ENCODE results near the gene MCC. TPM values are rescaled to one million over a fixed set of nuclear protein-coding genes. Genes with fewer than 3 reads are reported as not detected.
A peak's percentile ranks its signal among the peaks of the same experiment; 100 is the strongest.

The MCC gene
- total RNA-seq, 2 donors from 2014 or later = 164 to 187 TPM

DNA sequence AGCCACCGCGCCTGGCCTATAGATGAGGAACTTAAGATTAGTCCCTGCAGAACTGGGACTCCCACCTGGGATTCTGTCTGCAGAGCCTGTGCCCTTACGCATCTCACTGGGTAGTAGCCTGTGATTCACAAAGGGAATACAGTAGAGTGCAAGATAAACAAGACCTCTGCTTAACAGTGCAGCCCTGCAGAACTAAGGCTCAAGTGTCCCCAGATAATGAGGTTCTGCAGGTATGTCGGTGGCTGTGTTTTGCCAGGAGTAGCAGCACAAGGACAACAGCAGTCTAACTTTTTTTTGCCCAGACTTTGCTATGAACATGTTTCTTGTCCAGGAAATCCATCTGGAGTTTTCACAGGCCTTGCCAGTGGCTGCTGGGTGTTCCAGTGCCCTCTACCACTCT is 451.9 kb downstream of the MCC start:
- Histone ChIP-seq H3K27me3 (ENCODE audit: control insufficient read depth, insufficient read depth, low read length, poor library complexity, severe bottlenecking) (no peaks in the 10 kb centered on the region), H3K9ac (ENCODE audit: extremely low read depth, low read length, poor library complexity, severe bottlenecking) (no peak overlapping the region), H3K4me1 (ENCODE audit: control insufficient read depth, insufficient read depth, low read length) (peaks cover 2% of the 10 kb centered on the region), H3K9me3 (ENCODE audit: control insufficient read depth, low read length) (no peaks in the 10 kb centered on the region), H3K36me3 (ENCODE audit: control insufficient read depth, insufficient read depth, low read length) (peaks cover 95% of the 10 kb centered on the region), H3K27ac (ENCODE audit: low read depth, low read length) (no peak overlapping the region), H3K4me3 (ENCODE audit: low read length) (no peak overlapping the region)
- Mint-ChIP-seq H3K27ac (no peak overlapping the region), H3K4me3 (no peak overlapping the region), H3K27me3 (ENCODE audit: insufficient read depth) (no peaks in the 10 kb centered on the region), H3K36me3 (ENCODE audit: low read depth) (peaks cover 82% of the 10 kb centered on the region), H3K9me3 (no peaks in the 10 kb centered on the region), H3K4me1 (peaks cover 22% of the 10 kb centered on the region)
- WGBS, 2 experiments (ENCODE audit: insufficient coverage in 1 of 2, insufficient read length in 1 of 2) = 94 to 100% methylated on average over 4 of the region's 4 CpGs
- DNase-seq = no peak
- TF ChIP-seq CTCF (conservative IDR thresholded peaks at IDR 0.05) = no peak

- H3K27ac Mint-ChIP-seq = peak overlapping the region; percentile 15
- peaks cover 95% of the 10 kb centered on the region for H3K36me3 ChIP-seq (ENCODE audit: control insufficient read depth, insufficient read depth, low read length)
- H3K4me3 Mint-ChIP-seq = no peak overlapping the region
- H3K4me3 ChIP-seq (ENCODE audit: low read length) = no peak overlapping the region
- no peaks in the 10 kb centered on the region for H3K27me3 Mint-ChIP-seq (ENCODE audit: insufficient read depth)
- no peak for TF ChIP-seq CTCF (conservative IDR thresholded peaks at IDR 0.05)
- no peaks in the 10 kb centered on the region for H3K9me3 ChIP-seq (ENCODE audit: control insufficient read depth, low read length)
- H3K4me1 ChIP-seq (ENCODE audit: control insufficient read depth, insufficient read depth, low read length) = peaks cover 2% of the 10 kb centered on the region
- no peaks in the 10 kb centered on the region for H3K27me3 ChIP-seq (ENCODE audit: control insufficient read depth, insufficient read depth, low read length, poor library complexity, severe bottlenecking)
- H3K4me1 Mint-ChIP-seq = peaks cover 24% of the 10 kb centered on the region
- H3K9ac ChIP-seq (ENCODE audit: extremely low read depth, low read length, poor library complexity, severe bottlenecking) = no peak overlapping the region
- H3K27ac ChIP-seq (ENCODE audit: low read depth, low read length) = no peak overlapping the region
- no peak for DNase-seq
- peaks cover 80% of the 10 kb centered on the region for H3K36me3 Mint-ChIP-seq (ENCODE audit: low read depth)
- WGBS, 2 experiments (ENCODE audit: insufficient coverage in 1 of 2, insufficient read length in 1 of 2) = 88 to 100% methylated on average over 1 of the region's 1 CpG
- H3K9me3 Mint-ChIP-seq = no peaks in the 10 kb centered on the region
Observed at GRCh38 chr5:113035096-113035495, 453.2 kb downstream of the MCC start.

DNA sequence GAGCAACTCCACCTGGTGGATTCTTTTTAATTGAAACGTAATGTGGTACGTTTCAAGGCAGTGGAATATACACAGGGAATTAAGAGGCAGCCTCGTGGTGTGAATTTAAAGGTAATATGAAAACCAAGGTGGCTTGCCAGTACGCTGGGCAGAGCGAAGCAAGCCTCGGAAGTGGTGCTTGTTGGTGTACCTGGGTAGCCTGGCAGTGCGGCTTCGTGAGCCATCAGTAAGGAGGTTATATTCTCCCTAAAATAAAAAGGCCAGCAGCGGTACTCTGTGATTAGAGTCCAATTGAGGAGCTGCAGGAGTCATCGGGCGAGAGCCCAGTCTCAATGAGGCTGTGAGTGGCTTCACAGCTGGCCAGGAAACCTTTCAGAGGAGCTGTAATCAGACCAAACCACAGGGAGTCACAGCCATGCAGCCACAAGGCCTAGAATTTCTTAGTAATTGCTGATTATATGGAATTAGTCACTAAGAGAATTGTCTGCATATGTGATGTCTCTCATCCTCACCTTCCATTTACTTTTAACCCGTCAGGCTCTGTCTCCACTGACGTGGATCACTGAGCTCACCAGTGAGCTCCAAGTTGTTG is 454.0 kb downstream of the MCC start:
- Histone ChIP-seq H3K4me3 (ENCODE audit: low read length) (no peak overlapping the region), H3K9me3 (ENCODE audit: control insufficient read depth, low read length) (no peaks in the 10 kb centered on the region), H3K27me3 (ENCODE audit: control insufficient read depth, insufficient read depth, low read length, poor library complexity, severe bottlenecking) (no peaks in the 10 kb centered on the region), H3K27ac (ENCODE audit: low read depth, low read length) (no peak overlapping the region), H3K36me3 (ENCODE audit: control insufficient read depth, insufficient read depth, low read length) (peaks cover 96% of the 10 kb centered on the region), H3K4me1 (ENCODE audit: control insufficient read depth, insufficient read depth, low read length) (peaks cover 2% of the 10 kb centered on the region), H3K9ac (ENCODE audit: extremely low read depth, low read length, poor library complexity, severe bottlenecking) (no peak overlapping the region)
- peak overlapping the region; percentile 77 for H3K27ac Mint-ChIP-seq
- no peak overlapping the region for H3K4me3 Mint-ChIP-seq
- TF ChIP-seq CTCF (conservative IDR thresholded peaks at IDR 0.05) = no peak
- peaks cover 81% of the 10 kb centered on the region for H3K36me3 Mint-ChIP-seq (ENCODE audit: low read depth)
- H3K9me3 Mint-ChIP-seq = no peaks in the 10 kb centered on the region
- WGBS, 2 experiments (ENCODE audit: insufficient coverage in 1 of 2, insufficient read length in 1 of 2) = 83 to 89% methylated on average over 13 of the region's 13 CpGs
- DNase-seq = peak; percentile 87
- H3K27me3 Mint-ChIP-seq (ENCODE audit: insufficient read depth) = no peaks in the 10 kb centered on the region
- peaks cover 24% of the 10 kb centered on the region for H3K4me1 Mint-ChIP-seq
